SIG-M5 (cell line): ENCODE results near the gene MKNK1.
A peak's percentile ranks its signal among the peaks of the same experiment; 100 is the strongest.
"Not testable (repeated sequence)": the region's sequence is repeated elsewhere in the genome, so short reads cannot be mapped to it uniquely, and the experiment has no call there.

ENCODE experiments used
- DNase-seq: peaks from one replicate; lab custom pipeline; 2025; lab: John Stamatoyannopoulos, UW

Gene MKNK1

DNA sequence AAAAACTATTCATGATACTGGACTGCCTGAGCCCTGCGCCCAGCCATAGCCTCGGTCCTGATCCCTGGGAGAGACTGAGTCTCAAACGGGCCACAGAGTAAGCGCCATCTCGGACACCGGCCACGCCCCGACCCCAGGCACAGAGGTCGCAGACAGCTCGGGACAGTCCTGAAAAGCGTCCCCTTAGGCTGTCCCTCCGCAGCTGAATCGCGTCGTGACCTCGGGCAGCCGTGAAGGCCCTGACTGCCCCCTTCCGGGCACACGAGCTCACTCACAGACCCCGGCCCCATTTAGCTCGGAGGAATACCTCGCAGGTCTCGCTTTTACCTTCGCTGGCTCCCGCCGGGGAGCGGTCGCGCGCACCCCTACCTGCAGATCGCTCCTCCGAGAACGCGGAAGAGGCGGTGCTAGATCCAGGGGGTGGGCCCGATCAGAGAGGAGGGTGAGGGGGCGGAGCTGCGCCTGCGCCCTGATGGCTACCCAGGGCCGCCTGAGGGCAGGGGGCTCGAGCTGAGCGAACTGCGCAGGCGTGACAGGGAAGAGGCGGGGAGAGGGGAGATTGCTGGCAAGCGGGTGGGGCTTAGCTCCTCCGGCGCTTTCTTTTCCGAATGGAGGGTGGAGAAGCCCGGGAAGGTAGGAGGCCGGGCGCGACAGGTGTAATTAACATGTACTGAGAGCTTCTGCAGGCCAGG is at the start of gene MKNK1:
MKNK1 (minus strand) TSS at position 411 of the 692 bp plus-strand sequence. CDS start 20,941 bp downstream, outside the sequence.
- DNase-seq = peak; percentile 44

DNA sequence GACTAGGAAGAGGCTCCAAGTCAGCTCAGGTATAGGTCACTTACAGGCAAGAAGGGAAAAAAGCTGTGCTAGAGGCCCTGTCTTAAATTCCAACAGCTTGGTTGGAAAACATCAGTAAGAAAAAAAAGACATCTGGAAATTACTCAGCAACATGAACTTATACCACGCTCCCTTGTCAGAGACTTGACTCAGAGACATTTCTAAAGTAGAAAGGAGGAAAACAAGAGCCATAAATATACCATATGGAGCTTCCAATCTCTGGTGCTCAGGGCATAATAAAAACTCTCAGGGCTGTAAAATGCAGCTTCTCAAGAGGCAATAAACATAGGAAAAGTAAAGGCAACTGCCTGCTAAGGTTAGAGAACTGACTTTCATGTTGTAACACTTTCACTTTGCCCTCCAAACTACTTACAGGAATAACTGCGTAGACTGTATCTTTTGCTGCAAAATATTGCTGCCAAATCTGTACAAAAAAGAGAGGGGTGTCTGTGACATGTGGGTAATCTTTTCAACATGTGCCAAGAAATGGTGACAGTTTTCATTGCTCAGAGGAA is 49.4 kb upstream of the MKNK1 start:
- DNase-seq = no peak

DNA sequence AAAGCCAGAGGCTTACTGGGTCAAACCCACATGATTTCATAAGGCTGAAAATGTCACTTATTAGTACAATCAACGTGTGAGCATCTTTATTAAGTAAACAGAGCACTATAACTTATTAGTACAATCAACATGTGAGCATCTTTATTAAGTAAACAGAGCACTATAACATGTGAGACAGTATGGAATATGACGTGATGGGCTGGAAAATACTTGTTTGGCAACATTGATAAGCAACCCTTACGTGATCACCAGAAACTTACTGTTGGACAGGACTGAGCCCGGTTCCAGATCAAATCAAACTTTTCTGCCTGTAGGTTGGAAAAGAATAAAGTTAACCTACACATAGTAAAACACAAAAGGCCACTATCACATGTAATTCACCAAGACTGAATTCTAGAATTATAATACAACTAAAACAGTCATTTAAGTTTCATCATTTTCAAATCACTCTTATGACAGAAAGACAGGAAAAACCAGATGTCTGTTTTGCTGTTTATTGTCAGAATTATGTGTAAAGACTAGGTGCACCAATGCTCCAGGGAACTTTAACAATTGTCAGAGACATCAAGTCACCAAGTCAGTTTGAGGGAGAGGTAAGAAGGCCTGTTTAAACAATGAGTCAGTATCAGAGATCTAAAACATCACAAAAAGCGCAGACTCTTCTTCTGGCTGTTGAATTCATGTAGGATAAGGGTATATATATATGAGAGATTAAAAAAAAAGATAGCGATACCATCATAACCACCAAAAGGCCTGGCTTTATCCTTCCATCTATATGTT is 48.4 kb upstream of the MKNK1 start:
- DNase-seq = no peak

DNA sequence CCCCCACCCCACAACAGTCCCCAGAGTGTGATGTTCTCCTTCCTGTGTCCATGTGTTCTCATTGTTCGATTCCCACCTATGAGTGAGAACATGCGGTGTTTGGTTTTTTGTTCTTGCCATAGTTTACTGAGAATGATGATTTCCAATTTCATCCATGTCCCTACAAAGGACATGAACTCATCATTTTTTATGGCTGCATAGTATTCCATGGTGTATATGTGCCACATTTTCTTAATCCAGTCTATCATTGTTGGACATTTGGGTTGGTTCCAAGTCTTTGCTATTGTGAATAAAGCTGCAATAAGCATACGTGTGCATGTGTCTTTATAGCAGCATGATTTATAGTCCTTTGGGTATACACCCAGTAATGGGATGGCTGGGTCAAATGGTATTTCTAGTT is 47.1 kb upstream of the MKNK1 start:
- DNase-seq = not testable (repeated sequence)

DNA sequence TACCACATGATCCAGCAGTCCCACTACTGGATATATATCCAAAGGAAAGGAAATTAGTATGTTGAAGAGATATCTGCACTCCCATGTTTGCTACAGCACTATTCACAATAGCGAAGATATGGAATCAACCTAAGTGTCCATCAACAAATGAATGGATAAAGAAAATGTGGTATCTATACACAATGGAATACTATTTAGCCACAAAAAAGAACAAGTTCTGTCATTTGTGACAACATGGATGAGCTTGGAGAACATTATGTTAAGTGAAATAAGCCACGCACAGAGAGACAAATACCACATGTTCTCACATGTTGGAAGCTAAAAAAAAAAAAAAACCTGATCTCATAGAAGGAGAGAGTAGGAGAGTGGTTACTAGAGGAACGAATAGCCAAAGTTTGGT is 46.4 kb upstream of the MKNK1 start:
- no peak for DNase-seq

DNA sequence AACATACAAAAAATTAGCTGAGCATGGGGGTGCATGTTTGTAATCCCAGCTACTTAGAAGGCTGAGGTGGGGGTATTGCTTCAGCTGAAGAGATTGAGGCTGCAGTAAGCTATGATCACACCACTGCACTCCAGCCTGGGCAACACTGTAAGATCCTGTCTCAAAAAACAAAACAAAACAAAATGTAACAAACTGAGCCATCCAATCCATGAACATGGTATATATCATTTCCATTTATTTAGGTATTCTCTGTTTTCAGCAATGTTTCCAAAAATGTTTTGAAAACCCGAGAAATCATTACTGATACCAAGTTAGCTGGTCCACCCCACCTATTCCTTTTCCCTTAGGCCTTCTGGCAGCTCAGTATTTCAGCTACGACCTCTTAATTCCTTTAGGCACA is 45.7 kb upstream of the MKNK1 start:
- no peak for DNase-seq

DNA sequence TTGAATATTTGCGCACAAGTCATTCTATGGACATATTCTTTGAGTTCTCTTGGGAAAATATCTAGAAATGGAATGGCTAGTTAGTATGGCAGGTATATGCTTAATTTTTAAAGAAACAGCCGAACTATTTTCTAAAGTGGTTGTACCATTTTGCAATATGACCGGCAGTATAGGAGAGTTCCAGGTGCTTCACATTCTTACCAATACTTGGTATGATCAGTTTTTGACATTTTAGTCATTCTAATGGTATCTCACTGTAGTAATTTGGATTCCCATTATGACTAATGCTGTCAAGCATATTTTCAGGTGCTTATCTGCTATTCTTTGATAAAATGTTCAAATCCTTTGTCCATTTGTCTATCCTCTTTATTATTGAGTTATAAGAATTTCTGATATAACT is 43.5 kb upstream of the MKNK1 start:
- no peak for DNase-seq

DNA sequence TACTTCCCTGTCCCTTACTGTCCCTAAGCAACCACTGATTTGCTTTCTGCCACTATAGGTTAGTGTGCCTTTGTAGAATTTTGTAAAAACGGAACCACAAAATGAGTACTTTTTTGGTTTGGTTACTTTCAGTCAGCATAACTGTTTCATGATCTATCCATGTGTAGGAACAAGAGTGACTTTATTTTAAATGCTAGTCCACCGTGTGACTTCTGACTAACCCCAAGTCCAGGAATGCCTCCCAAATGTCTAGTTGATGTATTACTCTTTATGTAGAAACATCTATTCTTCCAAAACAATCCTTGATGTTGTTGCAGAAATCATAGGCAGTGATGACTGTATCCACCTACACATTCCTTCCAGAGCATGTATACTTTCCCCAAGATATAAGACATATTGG is 42.8 kb upstream of the MKNK1 start:
- no peak for DNase-seq

DNA sequence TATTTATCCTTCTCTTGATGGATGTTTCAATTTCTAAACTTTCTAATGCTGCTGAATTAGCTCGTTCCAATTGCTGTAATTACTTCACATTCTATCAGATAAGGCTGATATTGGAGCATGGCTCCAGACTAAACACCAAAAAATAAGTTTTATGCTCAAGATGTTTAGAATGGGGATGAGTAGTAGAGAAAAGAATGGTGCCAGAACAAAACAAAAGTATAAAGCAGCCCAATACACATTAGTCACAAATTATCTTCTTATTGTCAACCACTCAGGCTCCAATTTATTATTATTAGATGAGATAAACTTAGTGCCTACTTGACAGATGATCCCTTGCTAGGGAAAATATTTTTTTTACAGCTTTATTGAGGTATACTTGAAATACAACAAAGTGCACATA is 42.3 kb upstream of the MKNK1 start:
- DNase-seq = no peak

DNA sequence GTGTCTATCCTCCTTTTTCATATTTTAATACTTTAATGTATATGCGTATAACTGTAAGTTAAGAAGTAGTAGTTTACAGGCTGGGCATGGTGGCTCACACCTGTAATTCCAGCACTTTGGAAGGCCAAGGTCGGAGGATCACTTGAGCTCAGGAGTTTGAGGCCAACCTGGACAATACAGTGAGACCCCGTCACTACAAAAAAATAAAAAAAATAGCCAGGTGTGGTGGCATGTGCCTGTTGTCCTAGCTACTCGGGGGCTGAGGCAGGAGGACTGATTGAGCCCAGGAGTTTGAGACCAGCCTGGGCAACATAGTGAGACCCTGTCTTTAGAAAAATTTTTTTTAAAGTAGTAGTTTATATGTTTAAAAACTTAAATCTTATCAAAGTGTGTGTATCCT is 41.7 kb upstream of the MKNK1 start:
- DNase-seq = no peak

DNA sequence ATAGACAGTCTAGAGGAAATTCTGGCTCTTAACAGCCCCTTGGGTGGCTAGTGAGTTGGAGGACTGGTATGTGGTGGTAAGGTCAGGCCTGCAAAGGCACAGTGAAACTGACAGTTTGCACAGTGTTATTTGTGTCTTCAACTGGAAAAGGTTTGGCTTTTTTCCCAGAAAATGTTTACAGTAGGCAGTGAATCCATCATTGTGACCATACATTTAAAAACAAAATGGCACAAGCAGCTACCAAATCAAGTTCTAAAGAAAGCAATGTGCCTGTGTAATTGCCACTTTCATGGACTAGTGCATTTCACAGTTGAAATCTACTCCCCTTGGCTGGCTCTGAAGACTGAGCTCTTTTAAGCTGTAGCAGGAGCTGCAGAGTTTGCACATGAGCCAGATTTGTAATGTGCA is 39.3 kb upstream of the MKNK1 start:
- DNase-seq = no peak

DNA sequence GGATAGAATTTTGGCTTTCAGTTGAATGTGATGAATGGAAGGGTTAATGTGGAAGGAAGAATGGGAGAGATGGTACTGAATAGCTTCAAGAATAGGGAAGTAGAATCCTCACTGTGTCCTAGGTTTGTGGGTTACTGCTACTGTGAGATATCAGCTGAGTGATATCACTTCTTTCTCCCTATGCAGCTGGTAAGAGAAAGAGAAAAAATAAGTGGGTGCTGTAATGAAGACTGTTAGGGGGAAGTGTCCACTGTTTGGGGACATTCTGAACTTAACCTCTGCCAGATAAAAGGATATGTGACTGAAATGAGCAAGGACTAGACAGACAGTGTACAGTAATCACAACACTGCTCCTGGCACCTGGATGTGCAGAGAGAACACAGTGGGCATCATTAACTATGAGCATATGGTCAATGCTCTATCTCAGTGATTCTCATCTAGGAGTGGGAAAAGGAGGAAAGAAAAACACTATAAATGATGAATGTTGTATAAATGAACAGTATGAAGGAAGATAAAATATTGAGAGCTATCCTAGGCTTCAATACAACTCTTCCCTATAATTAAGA is 38.1 kb upstream of the MKNK1 start:
- no peak for DNase-seq

DNA sequence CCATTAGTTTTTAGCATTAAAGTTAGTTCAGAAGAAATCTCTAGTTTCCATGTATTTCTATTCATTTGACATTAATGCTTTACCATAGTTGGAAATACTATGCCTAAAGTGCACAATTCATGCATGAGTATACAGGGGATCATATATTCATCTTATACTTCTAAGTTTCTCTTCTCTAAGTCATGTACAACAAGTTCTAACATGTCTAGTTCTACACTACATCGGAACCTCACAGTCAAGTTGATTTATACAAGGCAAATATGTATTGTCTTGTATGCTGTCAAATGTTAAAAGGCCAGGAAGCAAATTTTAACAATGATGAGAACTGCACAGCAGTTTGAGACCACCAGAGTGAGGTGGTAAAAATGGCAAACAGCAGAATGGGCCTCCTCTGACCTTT is 35.5 kb upstream of the MKNK1 start:
- no peak for DNase-seq

DNA sequence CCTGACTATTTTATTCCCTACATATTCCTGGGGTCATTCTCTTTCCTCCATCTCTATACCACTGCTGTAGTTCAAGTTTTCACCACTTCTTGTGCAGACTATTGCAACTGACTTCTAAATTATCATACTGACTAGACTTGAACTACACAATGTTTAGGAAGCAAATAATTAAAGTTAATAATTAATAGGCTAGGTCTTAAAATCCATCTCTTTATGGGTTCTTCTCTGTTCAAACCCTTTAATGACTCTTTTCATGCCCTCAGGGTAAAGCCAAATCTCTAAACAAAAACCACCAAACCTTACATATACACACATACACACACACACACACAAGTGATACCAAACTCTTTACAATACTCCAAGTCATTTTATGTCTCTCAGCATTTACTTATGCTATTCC is 34.9 kb upstream of the MKNK1 start:
- DNase-seq = no peak

DNA sequence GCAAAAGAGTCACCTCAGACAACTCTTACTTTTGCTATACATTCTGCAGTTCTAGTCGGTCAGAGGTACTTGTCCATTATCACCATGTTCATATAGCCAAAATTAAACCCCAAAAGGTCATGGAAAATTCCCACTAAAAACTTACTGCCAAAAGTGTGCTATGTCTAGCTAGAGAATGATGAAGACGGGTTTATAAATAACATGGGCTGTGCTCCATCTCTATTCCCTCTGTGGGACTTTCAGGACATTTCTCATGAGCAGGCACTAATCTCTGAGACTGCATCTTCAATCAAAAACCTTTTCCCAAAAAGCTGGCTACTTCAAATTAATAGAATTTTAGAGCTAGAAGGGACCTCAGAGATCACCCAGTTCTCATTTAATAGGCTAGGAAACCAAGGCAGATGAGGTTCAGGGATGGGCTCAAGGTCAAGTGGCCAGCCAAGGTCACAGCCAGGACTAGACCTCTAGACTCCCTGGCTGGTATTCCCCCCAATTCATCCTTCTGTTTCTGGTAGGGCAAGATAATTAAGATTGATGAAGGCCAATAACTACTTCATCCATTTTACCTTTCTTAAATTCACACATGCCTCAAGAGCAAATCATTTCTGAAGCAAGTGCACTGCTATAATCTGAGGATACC is 33.5 kb upstream of the MKNK1 start:
- DNase-seq = no peak

DNA sequence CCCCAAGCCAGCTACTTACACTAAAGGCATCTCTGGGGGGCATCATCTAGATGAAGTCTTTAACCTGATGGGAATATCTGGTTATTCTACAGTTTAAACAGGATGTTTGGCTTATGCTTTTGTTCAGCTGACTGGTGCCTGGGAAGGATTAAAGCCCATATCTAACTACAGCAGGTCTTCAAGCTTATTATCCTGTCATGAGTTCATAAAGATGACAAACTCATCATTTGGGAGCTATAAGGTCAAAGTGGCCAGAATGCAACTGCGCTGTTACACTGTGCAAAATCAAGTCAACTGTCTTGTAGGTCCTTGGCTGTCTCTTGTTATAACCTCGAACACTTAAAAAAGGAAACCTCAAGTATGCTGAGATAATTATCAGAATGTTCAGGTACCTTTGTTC is 31.1 kb upstream of the MKNK1 start:
- no peak for DNase-seq

DNA sequence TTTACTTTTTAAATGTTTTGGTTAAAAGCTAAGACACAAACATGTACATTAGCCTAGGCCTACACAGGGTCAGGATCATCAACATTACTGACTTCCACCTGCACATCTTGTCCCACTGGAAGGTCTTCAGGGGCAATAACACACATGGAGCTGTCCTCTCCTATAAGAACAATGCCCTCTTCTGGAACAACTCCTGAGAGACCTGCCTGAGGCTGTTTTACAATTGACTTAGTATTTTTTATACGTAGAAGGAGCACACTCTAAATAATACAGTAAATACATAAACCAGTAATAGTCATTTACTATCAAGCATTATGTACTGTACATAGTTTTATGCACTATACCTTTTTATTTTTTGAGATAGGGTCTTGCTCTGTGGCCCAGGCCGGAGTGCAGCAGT is 26.7 kb upstream of the MKNK1 start:
- no peak for DNase-seq

DNA sequence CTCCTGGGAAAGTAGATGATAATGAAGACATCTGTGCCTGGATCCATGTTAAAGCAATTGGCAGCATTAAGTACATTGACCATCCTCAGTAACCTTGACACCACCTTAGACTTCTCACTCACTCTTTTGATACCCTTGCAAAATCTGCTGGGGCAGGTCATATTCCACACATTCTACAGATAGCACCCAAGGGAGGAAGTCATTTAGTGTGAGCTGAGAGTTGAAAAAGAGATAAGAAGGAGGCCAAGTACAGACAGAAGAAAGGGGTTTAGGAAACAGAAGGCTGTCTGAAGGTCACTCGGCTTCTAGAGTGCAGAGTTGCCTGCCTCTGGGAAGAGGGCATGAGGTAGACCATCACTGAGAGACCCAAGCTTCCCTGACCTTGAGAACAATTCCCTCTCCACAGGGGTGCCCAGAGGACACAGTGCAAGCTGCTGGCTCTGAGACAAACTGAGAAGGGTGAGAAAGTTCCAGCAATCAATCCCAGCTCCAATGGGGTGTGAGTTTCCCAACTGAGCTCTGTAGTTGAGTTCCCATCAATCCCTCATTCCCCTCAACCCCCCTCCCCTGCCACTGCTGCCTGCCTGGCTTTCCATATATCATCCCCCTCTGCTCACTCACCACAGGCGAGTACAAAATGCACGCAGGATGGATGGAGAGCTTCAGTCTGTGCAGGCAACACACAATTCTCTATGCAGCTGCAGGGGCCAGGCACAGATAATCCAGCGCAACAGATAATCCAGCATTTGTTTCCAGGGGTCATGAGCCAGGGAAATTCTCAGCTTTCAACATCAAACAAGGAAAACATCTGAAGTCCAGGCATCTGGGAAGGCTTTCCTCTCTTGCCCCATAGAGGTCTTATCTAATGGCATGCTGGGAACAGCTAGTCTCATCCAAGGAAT is 19.9 kb upstream of the MKNK1 start:
- DNase-seq = no peak

DNA sequence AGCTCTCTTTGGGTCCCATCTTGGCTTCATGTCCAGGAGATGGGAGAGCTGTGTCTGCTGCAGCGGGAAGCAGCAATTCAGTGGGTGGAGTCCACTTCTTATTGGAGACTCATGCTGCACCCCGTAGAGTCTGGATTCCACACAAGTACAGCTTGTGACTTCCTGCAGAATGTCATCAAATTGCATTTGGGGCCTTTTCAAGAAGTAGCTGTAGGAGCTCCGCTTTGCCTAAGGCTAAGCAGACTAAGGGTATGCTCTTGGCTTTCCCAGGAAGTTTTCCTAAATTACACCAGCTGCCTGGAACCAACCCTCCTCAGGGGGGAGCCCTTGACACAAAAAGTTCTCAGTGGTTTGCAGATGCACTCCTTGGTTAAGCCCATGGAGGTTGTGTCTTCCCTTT is 18.3 kb upstream of the MKNK1 start:
- DNase-seq = no peak

DNA sequence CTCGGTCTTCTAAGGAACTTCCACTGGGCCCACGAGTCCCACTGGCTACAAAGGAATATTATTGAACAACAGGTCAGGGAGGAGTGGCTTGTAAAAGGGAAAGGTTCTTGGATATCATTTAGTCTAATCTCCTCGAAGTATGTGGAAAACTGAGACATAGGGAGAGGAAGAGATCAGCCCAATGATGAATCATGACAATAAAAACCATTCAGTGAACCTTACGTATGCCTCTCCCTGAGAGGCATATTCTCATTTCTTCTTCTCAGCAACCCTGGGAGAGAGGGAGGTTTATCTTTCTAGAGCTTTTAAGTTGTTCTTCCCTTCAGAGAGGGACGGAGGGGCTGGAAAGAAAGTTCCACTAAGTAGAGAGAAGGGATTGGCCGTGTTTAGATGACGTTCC is 17.9 kb upstream of the MKNK1 start:
- DNase-seq = no peak

DNA sequence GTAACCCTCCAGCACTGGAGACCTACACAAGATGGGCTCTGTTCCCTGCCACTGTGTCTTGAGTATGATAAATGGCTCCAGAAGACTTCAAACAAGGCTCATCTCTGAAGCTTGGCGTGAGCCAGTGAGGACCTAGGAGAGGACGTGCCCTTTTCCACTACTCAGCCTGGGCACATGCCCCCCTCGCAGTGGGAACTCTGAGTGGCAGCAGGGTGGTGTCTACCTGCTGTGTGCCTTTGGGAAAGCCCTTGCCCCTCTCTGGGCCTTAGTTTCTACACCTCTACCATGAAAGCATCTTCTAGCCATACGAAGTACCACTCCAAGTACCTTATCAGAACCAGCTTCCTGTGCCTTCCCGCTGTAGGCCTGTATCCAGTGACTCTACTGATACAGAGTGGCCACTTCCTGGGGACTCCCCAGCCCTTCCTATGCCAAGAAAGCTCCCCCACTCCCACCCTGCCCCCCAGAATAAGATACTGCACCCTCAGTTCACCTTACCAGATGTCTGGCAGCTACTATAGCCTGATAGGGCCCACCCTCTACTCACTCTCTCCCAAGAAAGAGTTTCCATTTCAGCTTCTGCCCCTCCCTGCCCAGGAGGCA is 15.7 kb upstream of the MKNK1 start:
- no peak for DNase-seq
